ENCODE measurements around the gene FNBP1L.
"Not testable (repeated sequence)": the region's sequence is repeated elsewhere in the genome, so short reads cannot be mapped to it uniquely, and the experiment has no call there.

FNBP1L gene

DNA sequence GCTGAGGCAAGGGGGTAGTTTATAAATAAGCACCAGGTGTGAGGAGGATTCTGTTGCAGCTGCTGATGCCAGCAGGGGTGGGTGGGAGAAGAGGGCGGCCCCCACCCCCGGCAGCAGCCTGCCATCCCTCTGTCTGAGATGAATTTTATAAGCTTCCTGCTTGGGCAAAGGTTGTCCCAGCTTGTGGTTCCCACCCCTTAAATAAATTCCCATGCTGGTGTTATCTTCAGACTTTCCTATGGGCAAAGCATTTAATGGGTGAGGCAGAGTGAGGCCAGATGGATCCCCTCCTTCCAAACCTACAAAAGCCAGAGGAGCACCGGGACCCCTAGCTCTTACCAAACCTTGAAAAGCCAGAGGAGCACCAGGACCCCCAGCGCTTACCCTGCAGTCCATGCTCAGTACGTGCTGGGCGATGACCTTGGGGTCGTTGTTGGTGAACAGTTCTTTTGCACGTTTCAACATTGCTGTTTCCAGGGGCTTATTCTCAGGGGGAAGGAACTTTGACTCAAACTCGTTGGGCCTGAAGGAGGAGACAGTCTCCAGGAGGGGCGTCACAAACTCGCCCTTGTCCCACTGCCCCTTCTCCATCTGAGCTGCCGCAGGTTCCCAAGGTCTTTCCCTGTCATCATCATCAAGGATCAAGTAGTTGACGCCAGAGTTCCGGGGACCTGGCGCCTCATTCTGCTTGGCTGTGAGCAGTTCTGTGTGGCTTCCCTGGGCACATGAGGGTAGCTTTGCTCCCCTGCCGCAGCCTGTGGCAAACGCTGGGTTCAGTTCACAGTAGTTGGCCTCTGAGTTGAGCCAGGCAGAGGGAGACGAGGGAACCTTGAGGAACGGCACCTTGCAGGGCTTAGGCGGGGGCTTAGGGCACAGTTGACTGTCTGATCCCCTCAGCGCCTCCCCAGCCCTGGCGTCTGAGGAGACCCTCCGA lies 134.3 kb downstream of the FNBP1L start:
- Histone ChIP-seq H3K4me3 (no peak overlapping the region), H3K27ac (peak overlapping the region in 3 of 21 experiments; percentile 22 to 53 (median 30))

DNA sequence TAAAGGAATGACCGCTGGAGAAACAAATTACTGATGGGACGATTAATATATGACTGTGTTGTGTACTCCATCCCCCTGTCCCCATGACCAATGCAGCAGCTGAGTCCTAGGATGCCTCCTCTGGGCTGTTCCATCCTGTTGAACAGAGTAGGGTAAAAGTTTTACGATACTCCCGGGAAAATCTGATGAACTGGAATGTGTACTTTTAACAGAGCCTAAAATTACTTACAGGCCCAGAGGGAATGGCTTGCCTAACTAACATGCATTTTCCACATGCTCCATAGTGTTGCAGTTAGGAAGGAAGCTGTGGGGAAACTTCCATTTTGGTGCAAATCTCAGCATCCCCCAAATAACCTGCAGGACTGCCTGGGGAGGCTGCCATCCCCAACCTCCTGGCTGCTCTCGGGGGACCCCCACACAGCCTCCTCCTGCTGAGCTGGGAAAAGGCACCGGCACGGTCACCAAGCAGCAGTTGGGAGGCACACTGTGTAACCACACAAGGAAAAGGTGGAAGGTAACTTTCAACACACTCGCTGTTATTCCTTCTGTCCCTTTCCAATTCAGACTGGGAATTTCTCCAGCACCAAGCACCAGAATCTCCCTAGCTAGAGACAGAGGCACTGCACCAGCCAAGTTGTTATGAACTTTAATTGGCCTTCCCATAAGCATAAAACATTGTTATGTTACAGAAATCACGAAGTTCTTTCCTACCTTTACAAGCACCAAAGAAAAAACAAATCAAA lies 136.5 kb downstream of the FNBP1L start:
- Histone ChIP-seq H3K4me3 (no peak overlapping the region), H3K27ac (peak overlapping the region in 9 of 21 experiments; percentile 1 to 69 (median 51))

DNA sequence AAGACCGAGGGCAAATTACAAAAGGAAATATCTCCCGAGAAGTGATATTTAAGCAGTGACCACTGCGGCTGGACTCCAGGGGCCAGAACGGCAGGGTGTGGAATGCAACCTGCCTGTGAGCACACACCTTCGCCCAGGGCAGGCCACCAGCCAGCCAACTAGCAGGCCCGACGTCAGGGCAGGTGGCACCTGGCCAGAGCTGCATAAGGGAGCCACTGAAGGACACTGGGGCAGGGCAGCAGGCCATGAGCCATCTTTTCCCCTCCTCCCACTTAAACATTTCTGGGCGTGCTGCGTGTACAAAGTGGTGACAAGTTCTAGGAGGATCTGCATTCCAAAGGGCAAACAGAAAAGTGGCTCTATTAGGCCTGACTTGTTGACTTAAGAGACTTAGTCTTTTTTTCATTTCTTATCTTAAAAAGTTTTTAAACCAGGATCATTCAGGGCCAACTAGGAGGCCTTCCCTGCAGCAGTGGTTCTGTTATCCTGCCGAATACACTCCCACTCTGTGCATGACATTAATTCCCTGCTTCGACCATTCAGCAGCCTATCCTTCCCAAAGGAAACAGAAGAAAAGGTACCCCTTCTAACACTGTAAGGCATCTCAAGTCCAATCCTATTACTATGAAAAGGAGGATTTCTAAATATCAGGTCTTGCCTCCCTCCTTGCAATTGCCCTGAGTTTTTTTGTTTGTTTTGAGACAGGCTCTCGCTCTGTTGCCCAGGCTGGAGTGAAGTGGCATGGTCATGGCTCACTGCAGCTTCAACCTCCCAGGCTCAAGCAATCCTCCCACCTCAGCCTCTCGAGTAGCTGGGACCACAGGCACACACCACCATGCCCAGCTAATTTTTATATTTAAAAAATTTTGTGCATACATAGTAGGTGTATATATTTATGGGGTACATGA lies 137.4 kb downstream of the FNBP1L start:
- Histone ChIP-seq H3K4me3 (no peak overlapping the region), H3K27ac (peak overlapping the region in 10 of 21 experiments; percentile 1 to 69 (median 52))

DNA sequence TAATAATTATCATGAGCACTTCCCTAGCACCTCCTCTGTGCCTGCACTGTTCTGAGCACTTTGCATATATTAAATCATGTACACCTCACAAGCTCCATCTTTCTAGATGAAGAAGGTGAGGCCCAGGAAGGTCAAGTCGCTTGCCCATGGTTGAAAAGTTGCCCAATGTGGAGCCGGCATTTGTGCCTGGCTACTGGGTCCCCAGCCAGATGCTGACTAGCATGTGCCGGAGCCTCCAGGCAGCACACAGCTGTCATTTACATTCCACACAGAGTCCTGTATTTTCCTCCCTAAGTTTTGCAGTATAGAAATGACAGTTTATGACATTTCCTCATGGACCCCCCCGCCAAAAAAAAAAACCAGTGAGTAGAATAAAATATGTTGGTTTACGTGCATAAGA lies 139.4 kb downstream of the FNBP1L start:
- Histone ChIP-seq H3K4me3 (no peak overlapping the region), H3K27ac (no peak overlapping the region)

DNA sequence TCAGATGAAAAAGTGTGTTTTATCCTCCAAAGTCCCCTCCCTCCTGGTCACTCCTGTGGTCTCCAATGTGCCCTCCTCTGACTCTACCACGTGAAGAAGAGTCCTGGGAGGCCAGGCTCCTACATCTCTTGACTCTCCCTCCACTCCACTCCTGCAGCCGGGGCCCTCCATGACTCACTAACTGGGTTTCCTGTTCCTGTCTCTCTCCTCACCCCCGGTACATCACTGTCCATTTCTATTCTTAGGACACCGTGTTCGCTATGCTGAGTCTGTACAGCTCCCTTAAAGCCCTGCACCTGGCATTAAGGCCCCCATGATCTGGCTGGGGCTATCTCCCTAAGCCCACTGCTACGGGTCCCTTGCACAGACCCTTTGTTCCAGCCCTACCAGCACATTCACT lies 140.3 kb downstream of the FNBP1L start:
- H3K27ac ChIP-seq: peak overlapping the region in 1 of 21 experiments; percentile 20

DNA sequence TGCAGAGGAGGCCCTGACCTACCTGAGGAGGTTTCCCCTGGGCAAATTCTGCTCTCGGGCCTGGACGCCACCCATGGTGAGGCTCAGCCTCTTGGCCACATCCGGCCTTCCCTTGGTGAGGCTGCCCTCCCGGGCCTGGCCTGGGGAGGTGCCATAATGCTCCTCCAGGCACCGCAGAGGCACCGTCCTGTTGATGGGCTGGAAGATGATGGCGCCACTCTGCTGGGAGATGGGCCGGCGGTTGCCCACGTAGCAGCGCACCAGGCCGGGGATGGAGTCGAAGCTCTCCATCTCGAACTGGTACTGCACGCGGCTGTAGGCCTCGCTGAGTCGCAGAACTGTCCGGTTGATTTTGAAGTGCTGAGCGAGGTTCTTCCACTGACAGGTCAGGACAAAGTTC lies 141.0 kb downstream of the FNBP1L start:
- H3K4me3 ChIP-seq: no peak overlapping the region
- H3K27ac ChIP-seq: no peak overlapping the region

More for the DNA sequence above, 140.3 kb downstream of the FNBP1L start:
- no peak overlapping the region for H3K4me3 ChIP-seq

DNA sequence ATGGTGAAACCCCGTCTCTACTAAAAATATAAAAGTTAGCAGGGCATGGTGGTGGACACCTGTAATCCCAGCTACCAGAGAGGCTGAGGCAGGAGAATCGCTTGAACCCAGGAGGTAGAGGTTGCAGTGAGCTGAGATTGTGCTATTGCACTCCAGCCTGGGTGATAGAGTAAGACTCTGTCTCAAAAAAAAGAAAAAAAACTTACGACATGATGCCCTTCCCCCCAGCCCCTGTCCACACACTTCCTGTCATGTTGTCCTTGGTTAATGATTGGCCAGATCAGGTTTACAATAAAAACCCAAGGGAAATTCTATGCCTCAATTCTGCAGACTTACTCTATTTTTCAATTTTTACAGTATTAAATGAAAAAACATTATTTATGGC lies 143.4 kb downstream of the FNBP1L start:
- not testable (repeated sequence) for H3K27ac ChIP-seq, H3K4me3 ChIP-seq

DNA sequence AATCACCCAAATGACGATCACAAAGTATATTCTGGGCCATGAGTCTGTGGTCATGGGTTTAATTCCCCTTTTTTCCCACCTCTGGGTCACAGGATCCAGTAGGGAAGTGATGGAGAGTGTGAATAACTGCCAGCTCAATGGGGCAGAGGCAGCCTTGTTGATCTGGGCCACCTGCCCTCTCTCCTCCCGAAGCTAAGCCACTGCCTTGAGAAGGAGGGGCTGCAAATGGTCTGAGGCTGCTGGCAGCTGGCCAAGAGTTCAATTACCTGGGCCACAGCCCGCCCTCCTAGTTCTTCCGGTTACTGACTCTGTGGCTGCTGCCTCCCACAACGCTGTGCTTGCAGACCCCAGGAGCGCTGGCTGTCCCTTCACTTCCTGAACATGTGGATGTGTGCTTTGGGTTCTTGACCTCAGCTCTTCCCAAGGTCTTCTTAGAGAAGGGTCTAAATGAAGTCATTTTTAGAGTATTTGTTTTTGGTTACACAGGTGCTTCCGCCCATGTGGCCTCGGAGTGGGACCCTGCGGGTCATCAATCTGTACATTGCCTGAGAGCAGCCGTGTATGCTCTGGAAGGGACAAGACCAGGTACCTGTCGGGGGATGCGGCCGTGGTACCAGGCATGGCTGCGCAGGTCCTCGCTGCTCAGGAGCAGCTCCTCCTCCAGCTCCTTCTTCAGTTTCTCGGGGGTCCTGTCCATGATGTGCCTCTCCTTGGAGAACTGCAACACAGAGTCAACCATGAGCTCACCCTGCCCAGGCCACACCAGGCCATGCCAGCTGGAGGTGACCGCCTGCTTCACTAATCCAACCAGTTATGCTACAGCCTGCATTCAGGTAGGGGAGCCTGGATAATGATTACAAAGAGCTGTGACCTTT lies 144.0 kb downstream of the FNBP1L start:
- peak overlapping the region in 8 of 21 experiments; percentile 2 to 53 (median 26) for H3K27ac ChIP-seq
- no peak overlapping the region for H3K4me3 ChIP-seq

DNA sequence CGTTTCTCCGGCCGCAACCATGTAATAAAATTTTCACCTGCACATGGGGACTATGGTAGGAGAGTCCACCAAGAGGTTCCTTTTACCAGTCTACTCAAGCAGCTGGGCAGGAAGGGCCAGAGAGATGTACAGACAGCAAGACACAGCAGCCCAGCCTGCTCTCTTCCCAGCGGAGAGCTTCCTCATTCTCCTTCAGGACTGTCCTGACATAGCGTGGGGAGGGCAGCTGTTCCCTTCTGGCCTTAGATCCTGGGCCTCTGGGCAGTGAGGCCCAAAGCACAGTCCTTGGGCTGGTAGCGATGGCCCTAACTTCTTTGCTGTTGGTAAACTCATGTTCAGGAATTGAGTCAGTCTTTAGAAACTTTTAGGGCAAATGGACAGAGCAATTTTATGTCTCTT lies 144.6 kb downstream of the FNBP1L start:
- Histone ChIP-seq H3K4me3 (no peak overlapping the region), H3K27ac (peak overlapping the region in 7 of 21 experiments; percentile 20 to 53 (median 47))

DNA sequence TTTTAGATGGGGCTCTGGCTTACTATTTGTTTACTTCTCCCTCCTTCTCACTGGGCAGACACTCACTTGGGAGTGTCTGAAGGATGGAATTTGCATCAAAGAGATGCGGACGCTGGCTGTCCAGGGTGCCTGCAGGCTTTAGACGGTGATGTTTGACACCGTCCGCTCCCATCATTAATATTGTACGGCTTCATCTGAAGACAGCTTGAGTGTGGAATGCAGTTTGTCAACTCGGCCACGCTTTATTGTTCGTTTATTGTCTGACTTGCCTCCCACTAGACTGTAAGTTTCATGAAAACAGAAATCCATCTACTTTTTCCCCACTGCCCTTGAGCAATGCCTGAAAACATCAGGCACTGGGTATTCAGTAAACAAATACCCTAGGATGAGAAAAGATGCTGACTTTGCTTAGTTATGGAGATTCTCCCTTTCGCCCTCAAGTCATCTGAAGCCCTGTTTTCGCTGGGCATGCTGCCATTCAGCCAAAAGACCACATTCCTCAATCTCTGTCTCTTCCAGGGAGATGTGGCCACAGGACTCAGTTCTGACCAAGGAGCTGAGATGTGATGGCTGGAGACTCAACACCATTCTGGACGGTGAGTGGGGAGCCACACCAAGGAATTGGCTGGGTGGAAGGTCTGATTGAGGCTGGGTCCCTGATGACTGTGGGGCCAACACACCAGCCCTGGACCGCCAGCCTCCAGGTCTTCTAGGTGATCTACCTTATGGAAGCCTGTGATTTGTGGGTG lies 146.1 kb downstream of the FNBP1L start:
- no peak overlapping the region for H3K4me3 ChIP-seq

DNA sequence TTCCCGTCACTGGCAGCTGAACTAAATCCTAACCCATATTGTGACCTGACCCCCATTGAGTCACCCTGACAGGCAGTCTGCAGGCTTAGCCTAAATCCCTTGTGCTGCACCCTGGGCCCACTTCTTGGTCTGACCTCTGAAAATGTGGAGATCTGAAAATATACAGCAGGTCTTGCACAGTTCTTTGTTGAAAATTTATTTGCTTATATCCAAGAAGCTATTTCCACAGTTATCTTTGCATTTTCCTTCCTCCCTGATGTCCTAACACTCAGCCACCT lies 146.6 kb downstream of the FNBP1L start:
- H3K27ac ChIP-seq: peak overlapping the region in 3 of 21 experiments; percentile 39 to 49 (median 40)

More for the DNA sequence above, 146.1 kb downstream of the FNBP1L start:
- H3K27ac ChIP-seq: peak overlapping the region in 4 of 21 experiments; percentile 11 to 49 (median 40)

DNA sequence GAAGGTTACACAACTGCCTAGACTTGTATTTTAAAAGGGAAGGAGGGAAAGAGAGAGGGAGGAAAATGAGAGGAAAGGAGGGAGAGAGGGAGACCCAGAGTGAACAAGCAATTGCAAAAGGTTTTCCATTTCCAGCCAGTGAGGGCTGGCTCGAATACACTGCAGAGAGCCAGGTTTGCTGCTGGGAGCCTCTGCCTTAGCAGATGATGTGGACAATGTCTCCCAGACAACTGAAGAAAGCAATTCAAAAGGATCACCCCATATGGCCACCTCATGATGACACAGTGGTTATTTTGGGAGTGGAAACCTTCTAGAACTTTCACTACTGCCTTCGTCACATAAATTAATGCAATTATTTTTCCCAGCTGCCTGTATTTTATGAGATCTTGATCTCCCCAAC lies 147.3 kb downstream of the FNBP1L start:
- Histone ChIP-seq H3K4me3 (no peak overlapping the region), H3K27ac (peak overlapping the region in 1 of 21 experiments; percentile 6)

More for the DNA sequence above, 146.6 kb downstream of the FNBP1L start:
- H3K4me3 ChIP-seq: no peak overlapping the region

DNA sequence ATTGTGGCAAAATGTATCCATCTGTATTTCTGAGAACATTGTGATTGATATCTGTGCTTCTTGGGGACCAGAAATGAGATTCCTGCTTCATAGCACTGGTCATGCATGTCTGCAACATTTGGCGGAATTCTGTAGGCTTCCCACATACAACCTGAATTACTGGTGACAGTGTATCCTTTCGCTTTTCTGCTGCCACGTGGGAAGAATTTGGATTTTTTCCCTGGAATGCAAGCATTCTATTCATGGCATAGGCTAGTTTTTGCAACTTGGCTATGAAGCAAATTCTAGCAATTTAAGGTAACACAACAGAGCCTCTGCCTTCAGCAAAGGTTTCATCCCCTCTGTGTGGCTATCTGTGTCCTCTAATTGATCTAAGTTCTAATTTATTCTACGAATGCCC lies 147.8 kb downstream of the FNBP1L start:
- H3K27ac ChIP-seq: peak overlapping the region in 1 of 21 experiments; percentile 6
- H3K4me3 ChIP-seq: no peak overlapping the region

DNA sequence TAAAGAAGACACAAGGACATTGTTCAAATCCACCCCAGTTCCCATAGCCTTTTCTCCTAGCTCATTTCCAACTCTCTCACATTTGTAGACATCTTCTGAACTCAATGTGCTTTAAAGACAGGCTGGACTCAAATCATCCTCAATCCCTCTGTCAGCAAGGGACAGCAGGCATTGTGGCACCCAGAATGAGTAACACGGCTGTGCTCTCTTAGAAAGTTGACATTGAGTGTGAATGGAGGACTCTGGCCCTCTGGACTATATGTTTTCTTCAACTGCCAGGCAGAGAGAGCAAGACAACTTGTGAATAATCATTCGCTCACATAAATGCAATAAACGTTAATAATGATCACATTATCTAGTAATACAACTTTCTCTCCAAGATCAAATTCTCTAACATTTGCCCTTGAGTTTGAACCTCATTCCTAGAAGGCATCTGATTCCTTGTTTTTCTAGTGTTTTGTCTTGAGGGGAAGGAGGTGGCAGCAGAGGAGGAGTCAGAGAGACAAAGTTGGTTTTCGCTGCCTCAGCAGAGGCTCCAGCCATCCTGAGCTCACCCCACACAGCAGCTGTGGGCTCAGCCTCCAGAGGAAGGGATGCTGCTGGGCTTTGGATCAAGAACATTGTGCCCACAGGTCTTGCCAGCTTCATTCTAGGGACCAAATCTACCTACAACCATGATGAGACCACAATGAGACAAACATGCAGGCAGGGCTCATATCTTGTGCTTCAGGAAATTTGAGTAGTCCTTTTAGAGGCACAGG lies 148.6 kb downstream of the FNBP1L start:
- no peak overlapping the region for H3K4me3 ChIP-seq
- peak overlapping the region in 1 of 21 experiments; percentile 53 for H3K27ac ChIP-seq

DNA sequence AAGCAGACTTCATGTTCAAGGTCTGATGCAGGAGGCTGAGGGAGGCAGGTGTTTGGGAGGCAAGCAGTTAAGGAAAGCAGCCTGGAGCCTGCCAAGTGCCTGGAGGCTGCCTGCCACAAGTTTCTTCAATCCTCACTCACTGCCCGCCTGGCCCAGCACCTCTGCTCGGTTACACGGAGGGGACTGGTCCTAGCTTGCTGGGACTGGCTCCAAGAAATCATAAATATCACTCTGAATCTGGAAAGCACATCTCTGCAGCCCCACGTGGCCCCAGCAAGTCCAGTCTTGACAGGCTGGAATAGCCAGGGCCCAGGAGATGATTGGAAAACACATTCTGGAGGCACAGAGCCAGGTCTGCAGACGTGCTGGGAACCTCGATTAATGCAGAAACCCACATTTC lies 149.8 kb downstream of the FNBP1L start:
- Histone ChIP-seq H3K27ac (no peak overlapping the region), H3K4me3 (no peak overlapping the region)

DNA sequence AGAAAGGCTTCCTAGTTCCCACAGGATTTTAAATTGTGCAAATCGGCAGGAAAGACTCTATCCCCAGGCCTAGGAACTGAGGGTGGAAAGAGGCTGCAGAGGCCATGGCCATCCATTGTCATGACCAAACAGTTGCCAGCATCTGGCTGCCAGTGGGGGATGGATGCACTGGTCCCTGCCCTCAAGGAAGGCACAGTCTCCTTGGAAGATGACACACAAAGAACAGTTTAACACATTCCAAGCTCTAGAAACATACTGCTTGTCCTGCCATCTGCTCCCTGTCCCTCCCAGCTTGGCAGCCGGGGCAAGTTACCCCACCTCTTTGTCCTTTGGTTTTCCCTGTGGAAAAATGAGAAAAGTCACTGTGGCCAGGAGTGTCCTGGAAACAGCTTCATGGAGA lies 150.5 kb downstream of the FNBP1L start:
- peak overlapping the region in 3 of 21 experiments; percentile 11 to 17 (median 12) for H3K27ac ChIP-seq
- H3K4me3 ChIP-seq: no peak overlapping the region

DNA sequence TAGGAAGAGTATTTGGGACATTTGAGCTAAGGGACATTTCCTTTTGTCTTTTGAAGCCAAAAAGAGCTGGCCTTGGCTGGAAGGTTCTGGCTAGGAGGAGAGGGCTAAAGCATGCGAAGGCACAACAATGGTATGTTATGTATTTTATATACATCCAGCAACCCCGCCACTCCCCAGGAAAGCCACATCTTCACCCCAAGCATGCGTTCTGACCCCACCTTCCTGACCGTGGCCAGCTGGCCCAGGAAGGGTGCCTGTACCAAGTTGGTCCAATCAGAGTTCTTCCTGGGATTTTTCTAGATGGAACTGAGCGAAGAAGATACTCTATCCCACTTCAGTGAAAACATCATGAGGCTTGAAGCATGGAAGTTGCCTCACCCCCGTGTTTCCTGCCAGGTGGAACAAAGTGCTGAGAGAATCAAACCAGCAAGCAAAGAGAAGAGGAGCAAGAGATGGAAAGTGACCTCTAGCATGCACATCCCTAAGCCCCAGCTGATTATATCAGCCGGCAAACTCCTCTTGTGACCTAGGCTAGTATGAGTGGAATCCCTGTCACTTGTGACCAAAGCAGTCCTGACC lies 151.0 kb downstream of the FNBP1L start:
- no peak overlapping the region for H3K4me3 ChIP-seq
- H3K27ac ChIP-seq: peak overlapping the region in 1 of 21 experiments; percentile 11
